HepG2 (cell line): Measurements from ENCODE around the gene FRMD4A. TPM values are rescaled to one million over a fixed set of nuclear protein-coding genes. Genes with fewer than 3 reads are reported as not detected.
A peak's percentile ranks its signal among the peaks of the same experiment; 100 is the strongest.

Experiments
- CBX2 ChIP-seq, 2 experiments: fragments of 200-600 bp in 1 of 2; sonication (generic); formaldehyde crosslinking in 1 of 2; IDR thresholded peaks; 2 replicates each; pipeline versions ENCODE4 v1.7.0 to v1.8.1; 2018 to 2022; ENCODE audit warnings: low read depth in 2 of 2, low read length in 1 of 2, mild to moderate bottlenecking in 1 of 2, missing genetic modification reagents in 1 of 2
- ISL2 ChIP-seq: sonication (generic); formaldehyde crosslinking; IDR thresholded peaks from 2 replicates; pipeline ENCODE4 v1.5.0; 2020; ENCODE audit warnings: missing genetic modification reagents
- KDM1A ChIP-seq: IDR thresholded peaks from 2 replicates; pipeline ENCODE4 v1.6.1; 2016; ENCODE audit warnings: missing compliant biosample characterization
- MEIS1 ChIP-seq: sonication (generic); formaldehyde crosslinking; IDR thresholded peaks from 2 replicates; pipeline ENCODE4 v1.9.0; 2021; ENCODE audit warnings: mild to moderate bottlenecking, missing genetic modification reagents, moderate library complexity, borderline replicate concordance
- SP5 ChIP-seq: IDR thresholded peaks from 2 replicates; pipeline ENCODE4 v1.6.1; 2016; ENCODE audit warnings: low read depth, borderline replicate concordance
- ZBTB20 ChIP-seq: sonication (generic); formaldehyde crosslinking; IDR thresholded peaks from 2 replicates; pipeline ENCODE4 v1.8.1; 2023; ENCODE audit warnings: missing genetic modification reagents, low read depth, mild to moderate bottlenecking, borderline replicate concordance
- ZFP1 ChIP-seq: IDR thresholded peaks from 2 replicates; pipeline ENCODE4 v1.6.1; 2016
- ZFP41 ChIP-seq: sonication (generic); formaldehyde crosslinking; IDR thresholded peaks from 2 replicates; pipeline ENCODE4 v1.4.0; 2020; ENCODE audit warnings: mild to moderate bottlenecking, missing genetic modification reagents, borderline replicate concordance
- ZNF33B ChIP-seq: sonication (generic); formaldehyde crosslinking; IDR thresholded peaks from 2 replicates; pipeline ENCODE4 v1.5.1; 2020; ENCODE audit warnings: mild to moderate bottlenecking, missing genetic modification reagents
- ZNF343 ChIP-seq: sonication (generic); formaldehyde crosslinking; IDR thresholded peaks from 2 replicates; pipeline ENCODE4 v1.4.0; 2020; ENCODE audit warnings: mild to moderate bottlenecking, missing genetic modification reagents
- ZNF549 ChIP-seq: sonication (generic); formaldehyde crosslinking; IDR thresholded peaks from 2 replicates; pipeline ENCODE4 v1.5.0; 2020; ENCODE audit warnings: missing genetic modification reagents
- ZNF563 ChIP-seq: sonication (generic); formaldehyde crosslinking; IDR thresholded peaks from 2 replicates; pipeline ENCODE4 v1.8.0; 2022; ENCODE audit warnings: mild to moderate bottlenecking, moderate library complexity, missing genetic modification reagents
- ZNF790 ChIP-seq: sonication (generic); formaldehyde crosslinking; IDR thresholded peaks from 2 replicates; pipeline ENCODE4 v1.8.0; 2022; ENCODE audit warnings: missing genetic modification reagents, mild to moderate bottlenecking, borderline replicate concordance
- polyA plus RNA-seq, 8 experiments: library from polyadenylated mRNA; depleted of rRNA in 3 of 8; stranded (reverse) in 7 of 8; unstranded in 1 of 8; fragments of >200 nt; fragmentation: Illumina TruSeq in 4 of 8; extraction: Trizol in 4 of 8; gene quantifications; 2 replicates each; pipeline versions ENCODE4 v1.2.1 to v1.2.3, GENCODE V29; 2011 to 2016; ENCODE audit warnings: low read depth in 4 of 8, missing spikeins in 1 of 8, mixed read lengths in 1 of 8; ENCODE audit not compliant: insufficient read depth in 1 of 8
- total RNA-seq, 5 experiments: library from RNA; depleted of rRNA; stranded (reverse); fragments of >200 nt; fragmentation: Illumina TruSeq; extraction: Trizol; gene quantifications; 2 replicates each; pipeline ENCODE4 v1.2.3, GENCODE V29; 2016; ENCODE audit warnings: low read depth in 1 of 5
- TF ChIP-seq, protein P1 (sequence below): sonication (generic); formaldehyde crosslinking; IDR thresholded peaks from 2 replicates; pipeline ENCODE4 v1.4.0; 2020; ENCODE audit warnings: missing genetic modification reagents, borderline replicate concordance
- TF ChIP-seq, protein P2 (sequence below): IDR thresholded peaks from 2 replicates; pipeline ENCODE4 v1.6.1; 2018; ENCODE audit warnings: missing genetic modification reagents
- TF ChIP-seq, protein P3 (sequence below), 2 experiments: IDR thresholded peaks; 2 replicates each; pipeline ENCODE4 v1.6.1; 2011 to 2012; ENCODE audit warnings: low read length in 2 of 2, borderline replicate concordance in 1 of 2, low read depth in 1 of 2, mild to moderate bottlenecking in 1 of 2, moderate library complexity in 1 of 2
- TF ChIP-seq, protein P4 (sequence below): sonication (generic); formaldehyde crosslinking; IDR thresholded peaks from 2 replicates; pipeline ENCODE4 v1.8.1; 2022; ENCODE audit warnings: mild to moderate bottlenecking, missing genetic modification reagents
- TF ChIP-seq, protein P5 (sequence below): sonication (generic); formaldehyde crosslinking; conservative IDR thresholded peaks from 2 replicates; pipeline ENCODE4 v1.4.0; 2020; ENCODE audit warnings: missing genetic modification reagents

FRMD4A gene
- total and polyA plus RNA-seq, 2 of the 13 experiments (the other 11 are each of a cell fraction or from before 2014, with no cell fraction given), result 0.09 to 0.26 TPM

DNA sequence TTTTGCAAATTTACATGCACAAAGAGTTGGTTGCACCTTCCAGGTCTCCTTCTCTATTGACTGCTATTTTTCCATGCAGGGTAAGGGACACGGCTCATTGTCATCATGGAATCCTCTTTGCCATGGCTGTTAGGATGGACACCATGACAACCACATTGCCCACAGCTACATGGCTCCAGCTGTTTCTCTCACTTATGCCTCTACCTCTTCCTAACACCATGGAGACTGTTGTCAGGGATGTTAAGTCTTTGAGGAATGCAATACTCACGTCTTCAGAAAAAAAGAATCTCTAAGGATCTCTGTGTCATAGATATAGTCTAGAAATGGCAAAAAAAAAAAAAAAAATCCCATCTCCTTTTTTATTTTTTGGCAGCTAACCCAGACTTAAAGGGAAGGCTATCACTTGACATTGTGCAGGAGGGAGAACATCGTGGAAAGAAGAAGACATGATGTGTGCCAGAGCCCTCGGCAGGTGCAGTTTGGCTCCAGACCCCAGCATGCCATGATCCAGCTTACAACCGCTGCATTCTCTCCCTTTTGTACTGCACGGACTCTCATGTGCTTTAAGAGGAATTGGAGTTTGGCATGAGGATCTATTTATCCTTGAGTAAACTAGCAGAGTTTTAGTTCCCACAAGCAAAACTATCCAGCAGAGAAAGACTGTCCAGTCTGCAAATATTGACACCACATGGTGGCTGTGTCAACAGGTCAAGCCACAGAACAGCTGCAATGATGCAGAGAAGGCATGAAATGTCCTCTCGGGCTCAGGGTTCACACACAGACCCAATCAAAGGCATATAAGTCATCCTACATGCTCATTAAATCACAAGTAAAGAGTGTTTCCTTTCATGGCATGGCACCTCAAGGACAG, 70.8 kb downstream of the FRMD4A start (continued):
- TF ChIP-seq, protein P1, sequence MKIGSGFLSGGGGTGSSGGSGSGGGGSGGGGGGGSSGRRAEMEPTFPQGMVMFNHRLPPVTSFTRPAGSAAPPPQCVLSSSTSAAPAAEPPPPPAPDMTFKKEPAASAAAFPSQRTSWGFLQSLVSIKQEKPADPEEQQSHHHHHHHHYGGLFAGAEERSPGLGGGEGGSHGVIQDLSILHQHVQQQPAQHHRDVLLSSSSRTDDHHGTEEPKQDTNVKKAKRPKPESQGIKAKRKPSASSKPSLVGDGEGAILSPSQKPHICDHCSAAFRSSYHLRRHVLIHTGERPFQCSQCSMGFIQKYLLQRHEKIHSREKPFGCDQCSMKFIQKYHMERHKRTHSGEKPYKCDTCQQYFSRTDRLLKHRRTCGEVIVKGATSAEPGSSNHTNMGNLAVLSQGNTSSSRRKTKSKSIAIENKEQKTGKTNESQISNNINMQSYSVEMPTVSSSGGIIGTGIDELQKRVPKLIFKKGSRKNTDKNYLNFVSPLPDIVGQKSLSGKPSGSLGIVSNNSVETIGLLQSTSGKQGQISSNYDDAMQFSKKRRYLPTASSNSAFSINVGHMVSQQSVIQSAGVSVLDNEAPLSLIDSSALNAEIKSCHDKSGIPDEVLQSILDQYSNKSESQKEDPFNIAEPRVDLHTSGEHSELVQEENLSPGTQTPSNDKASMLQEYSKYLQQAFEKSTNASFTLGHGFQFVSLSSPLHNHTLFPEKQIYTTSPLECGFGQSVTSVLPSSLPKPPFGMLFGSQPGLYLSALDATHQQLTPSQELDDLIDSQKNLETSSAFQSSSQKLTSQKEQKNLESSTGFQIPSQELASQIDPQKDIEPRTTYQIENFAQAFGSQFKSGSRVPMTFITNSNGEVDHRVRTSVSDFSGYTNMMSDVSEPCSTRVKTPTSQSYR (CRISPR knock-in tag), result peak; percentile 50; the same call in 1 of the 2 replicates
- TF ChIP-seq CBX2 (IDR thresholded peaks at IDR 0.05; ENCODE audit: low read depth, low read length) (no peak), CBX2 (CRISPR knock-in tag; IDR thresholded peaks at IDR 0.05; ENCODE audit: low read depth) (no peak), ZBTB20 (0 out of 2 replicates have a peak, but pooled peaks have one; percentile 30), ISL2 (CRISPR knock-in tag) (no peak), ZNF563 (CRISPR knock-in tag) (no peak), ZNF343 (CRISPR knock-in tag) (no peak), ZFP1 (CRISPR knock-in tag) (peak; percentile 42; the same call in 1 of the 2 replicates), SP5 (CRISPR knock-in tag) (no peak), ZNF790 (CRISPR knock-in tag) (no peak), MEIS1 (no peak), ZNF549 (CRISPR knock-in tag) (no peak), KDM1A (CRISPR knock-in tag) (peak; percentile 54; the same call in 1 of the 2 replicates), ZNF33B (CRISPR knock-in tag) (no peak), ZFP41 (CRISPR knock-in tag) (no peak)
- TF ChIP-seq, protein P2, sequence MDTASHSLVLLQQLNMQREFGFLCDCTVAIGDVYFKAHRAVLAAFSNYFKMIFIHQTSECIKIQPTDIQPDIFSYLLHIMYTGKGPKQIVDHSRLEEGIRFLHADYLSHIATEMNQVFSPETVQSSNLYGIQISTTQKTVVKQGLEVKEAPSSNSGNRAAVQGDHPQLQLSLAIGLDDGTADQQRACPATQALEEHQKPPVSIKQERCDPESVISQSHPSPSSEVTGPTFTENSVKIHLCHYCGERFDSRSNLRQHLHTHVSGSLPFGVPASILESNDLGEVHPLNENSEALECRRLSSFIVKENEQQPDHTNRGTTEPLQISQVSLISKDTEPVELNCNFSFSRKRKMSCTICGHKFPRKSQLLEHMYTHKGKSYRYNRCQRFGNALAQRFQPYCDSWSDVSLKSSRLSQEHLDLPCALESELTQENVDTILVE (CRISPR knock-in tag), result no peak
- TF ChIP-seq, protein P3, sequence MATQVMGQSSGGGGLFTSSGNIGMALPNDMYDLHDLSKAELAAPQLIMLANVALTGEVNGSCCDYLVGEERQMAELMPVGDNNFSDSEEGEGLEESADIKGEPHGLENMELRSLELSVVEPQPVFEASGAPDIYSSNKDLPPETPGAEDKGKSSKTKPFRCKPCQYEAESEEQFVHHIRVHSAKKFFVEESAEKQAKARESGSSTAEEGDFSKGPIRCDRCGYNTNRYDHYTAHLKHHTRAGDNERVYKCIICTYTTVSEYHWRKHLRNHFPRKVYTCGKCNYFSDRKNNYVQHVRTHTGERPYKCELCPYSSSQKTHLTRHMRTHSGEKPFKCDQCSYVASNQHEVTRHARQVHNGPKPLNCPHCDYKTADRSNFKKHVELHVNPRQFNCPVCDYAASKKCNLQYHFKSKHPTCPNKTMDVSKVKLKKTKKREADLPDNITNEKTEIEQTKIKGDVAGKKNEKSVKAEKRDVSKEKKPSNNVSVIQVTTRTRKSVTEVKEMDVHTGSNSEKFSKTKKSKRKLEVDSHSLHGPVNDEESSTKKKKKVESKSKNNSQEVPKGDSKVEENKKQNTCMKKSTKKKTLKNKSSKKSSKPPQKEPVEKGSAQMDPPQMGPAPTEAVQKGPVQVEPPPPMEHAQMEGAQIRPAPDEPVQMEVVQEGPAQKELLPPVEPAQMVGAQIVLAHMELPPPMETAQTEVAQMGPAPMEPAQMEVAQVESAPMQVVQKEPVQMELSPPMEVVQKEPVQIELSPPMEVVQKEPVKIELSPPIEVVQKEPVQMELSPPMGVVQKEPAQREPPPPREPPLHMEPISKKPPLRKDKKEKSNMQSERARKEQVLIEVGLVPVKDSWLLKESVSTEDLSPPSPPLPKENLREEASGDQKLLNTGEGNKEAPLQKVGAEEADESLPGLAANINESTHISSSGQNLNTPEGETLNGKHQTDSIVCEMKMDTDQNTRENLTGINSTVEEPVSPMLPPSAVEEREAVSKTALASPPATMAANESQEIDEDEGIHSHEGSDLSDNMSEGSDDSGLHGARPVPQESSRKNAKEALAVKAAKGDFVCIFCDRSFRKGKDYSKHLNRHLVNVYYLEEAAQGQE (IDR thresholded peaks at IDR 0.05; ENCODE audit: borderline replicate concordance in 1 of 2, low read depth in 1 of 2, low read length in 2 of 2), result 0 out of 4 replicates have a peak, but pooled peaks of 1 of the 2 experiments have one; percentile 16
- TF ChIP-seq, protein P4, sequence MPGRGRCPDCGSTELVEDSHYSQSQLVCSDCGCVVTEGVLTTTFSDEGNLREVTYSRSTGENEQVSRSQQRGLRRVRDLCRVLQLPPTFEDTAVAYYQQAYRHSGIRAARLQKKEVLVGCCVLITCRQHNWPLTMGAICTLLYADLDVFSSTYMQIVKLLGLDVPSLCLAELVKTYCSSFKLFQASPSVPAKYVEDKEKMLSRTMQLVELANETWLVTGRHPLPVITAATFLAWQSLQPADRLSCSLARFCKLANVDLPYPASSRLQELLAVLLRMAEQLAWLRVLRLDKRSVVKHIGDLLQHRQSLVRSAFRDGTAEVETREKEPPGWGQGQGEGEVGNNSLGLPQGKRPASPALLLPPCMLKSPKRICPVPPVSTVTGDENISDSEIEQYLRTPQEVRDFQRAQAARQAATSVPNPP, result no peak
- TF ChIP-seq, protein P5, sequence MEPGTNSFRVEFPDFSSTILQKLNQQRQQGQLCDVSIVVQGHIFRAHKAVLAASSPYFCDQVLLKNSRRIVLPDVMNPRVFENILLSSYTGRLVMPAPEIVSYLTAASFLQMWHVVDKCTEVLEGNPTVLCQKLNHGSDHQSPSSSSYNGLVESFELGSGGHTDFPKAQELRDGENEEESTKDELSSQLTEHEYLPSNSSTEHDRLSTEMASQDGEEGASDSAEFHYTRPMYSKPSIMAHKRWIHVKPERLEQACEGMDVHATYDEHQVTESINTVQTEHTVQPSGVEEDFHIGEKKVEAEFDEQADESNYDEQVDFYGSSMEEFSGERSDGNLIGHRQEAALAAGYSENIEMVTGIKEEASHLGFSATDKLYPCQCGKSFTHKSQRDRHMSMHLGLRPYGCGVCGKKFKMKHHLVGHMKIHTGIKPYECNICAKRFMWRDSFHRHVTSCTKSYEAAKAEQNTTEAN, result no peak
